ENCODE data around the gene CELSR3. TPM values are rescaled to one million over a fixed set of nuclear protein-coding genes. Genes with fewer than 3 reads are reported as not detected.

CELSR3 gene
- total and polyA plus RNA-seq, 9 donors: 0.23 to 3.4 (median 0.69) TPM

- WGBS, 3 donors: 83 to 94% (median 91%) methylated on average over 15 of the region's 15 CpGs
- Histone ChIP-seq H3K4me3 (no peak overlapping the region), H3K36me3 (no peaks in the 10 kb centered on the region), H3K9me3 (no peaks in the 10 kb centered on the region), H3K27me3 (no peaks in the 10 kb centered on the region), H3K4me1 (ENCODE audit: insufficient read depth) (no peaks in the 10 kb centered on the region), H3K27ac (no peak overlapping the region)
- TF ChIP-seq POLR2A (IDR thresholded peaks at IDR 0.05) (no peak), CTCF (IDR thresholded peaks at IDR 0.05) (no peak), EP300 (IDR thresholded peaks at IDR 0.05) (no peak)
- intact Hi-C loops (cut with DNase I): no loop called here
- DNase-seq: no peak
These were observed 74.5 kb downstream of the CELSR3 start for GRCh38 chr3:48588230-48588629.

GRCh38 chr3:48587686-48588085 is 75.0 kb downstream of the CELSR3 start:
- TF ChIP-seq EP300 (IDR thresholded peaks at IDR 0.05): no peak
- TF ChIP-seq POLR2A (IDR thresholded peaks at IDR 0.05): no peak
- TF ChIP-seq CTCF (IDR thresholded peaks at IDR 0.05): no peak
- Histone ChIP-seq H3K4me3 (no peak overlapping the region), H3K27ac (no peak overlapping the region), H3K9me3 (no peaks in the 10 kb centered on the region), H3K4me1 (ENCODE audit: insufficient read depth) (no peaks in the 10 kb centered on the region), H3K36me3 (no peaks in the 10 kb centered on the region), H3K27me3 (no peaks in the 10 kb centered on the region)
- intact Hi-C loops (cut with DNase I): no loop called here
- DNase-seq: no peak
- WGBS, 3 donors: 84 to 89% (median 86%) methylated on average over 11 of the region's 11 CpGs

Small RNA genes lying within 50 kb of the gene (microRNA-seq; reads per million reads assigned to microRNA genes)
- gene MIR4793: 0 to 0.16 (median 0) reads per million in 3 donors

Small RNA genes lying within 50 kb of the gene (small RNA-seq; reads per million reads assigned to genes)
- gene AC141002.1: not detected

Other genes starting within 250 kb of the CELSR3 start
- 100 to 1,000 TPM in 2 of 7 donors, 10 to 100 TPM in 5; 70.8 to 166 (median 83.7) TPM for gene PLXNB1, start 232.8 kb downstream of the CELSR3 start, total RNA-seq
- 10 to 100 TPM; 11.2 to 90.2 TPM for gene PLXNB1, start 232.8 kb downstream of the CELSR3 start, polyA plus RNA-seq
- gene CCDC51, start 222.8 kb downstream of the CELSR3 start, total RNA-seq: 1 to 10 TPM; 6.3 to 8.5 (median 7.5) TPM
- 1 to 10 TPM; 9.1 to 9.9 TPM for gene CCDC51, start 222.8 kb downstream of the CELSR3 start, polyA plus RNA-seq
- 100 to 1,000 TPM; 138 to 318 (median 199) TPM for gene TMA7, start 222.6 kb downstream of the CELSR3 start, total RNA-seq
- 100 to 1,000 TPM; 350 to 380 TPM for gene TMA7, start 222.6 kb downstream of the CELSR3 start, polyA plus RNA-seq
- 1 to 10 TPM; 3.9 to 7.9 (median 6.4) TPM for gene ATRIP, start 216.1 kb downstream of the CELSR3 start, total RNA-seq
- gene ATRIP, start 216.1 kb downstream of the CELSR3 start, polyA plus RNA-seq: 10 to 100 TPM in 1 of 2 donors, 1 to 10 TPM in 1; 6.4 to 11.4 TPM
- 100 to 1,000 TPM in 5 of 7 donors, 10 to 100 TPM in 2; 62.5 to 150 (median 138) TPM for gene SHISA5, start 158.7 kb downstream of the CELSR3 start, total RNA-seq
- 100 to 1,000 TPM in 1 of 2 donors, 10 to 100 TPM in 1; 59.7 to 118 TPM for gene SHISA5, start 158.7 kb downstream of the CELSR3 start, polyA plus RNA-seq
- gene PFKFB4, start 106.1 kb downstream of the CELSR3 start, total RNA-seq: 1 to 10 TPM; 3.3 to 8.0 (median 5.6) TPM
- 1 to 10 TPM; 2.3 to 6.3 TPM for gene PFKFB4, start 106.1 kb downstream of the CELSR3 start, polyA plus RNA-seq
- under 1 TPM in 3 of 7 donors, not detected in 4; 0.18 to 0.22 (median 0.20) TPM for gene UCN2, start 99.1 kb downstream of the CELSR3 start, total RNA-seq
- gene UCN2, start 99.1 kb downstream of the CELSR3 start, polyA plus RNA-seq: under 1 TPM in 1 of 2 donors, not detected in 1; 0.18 TPM
- gene COL7A1, start 67.6 kb downstream of the CELSR3 start, total RNA-seq: 10 to 100 TPM in 1 of 7 donors, 1 to 10 TPM in 6; 5.1 to 13.1 (median 8.3) TPM
- gene COL7A1, start 67.6 kb downstream of the CELSR3 start, polyA plus RNA-seq: 10 to 100 TPM in 1 of 2 donors, 1 to 10 TPM in 1; 1.1 to 18.4 TPM
- 100 to 1,000 TPM; 102 to 153 (median 113) TPM for gene UQCRC1, start 53.2 kb downstream of the CELSR3 start, total RNA-seq
- gene UQCRC1, start 53.2 kb downstream of the CELSR3 start, polyA plus RNA-seq: 100 to 1,000 TPM; 118 to 141 TPM
- not detected for gene TMEM89, start 41.1 kb downstream of the CELSR3 start, total RNA-seq
- not detected for gene TMEM89, start 41.1 kb downstream of the CELSR3 start, polyA plus RNA-seq
- 10 to 100 TPM in 4 of 7 donors, 1 to 10 TPM in 3; 7.9 to 19.1 (median 10.5) TPM for gene SLC26A6, start 27.4 kb downstream of the CELSR3 start, total RNA-seq
- 10 to 100 TPM in 1 of 2 donors, 1 to 10 TPM in 1; 8.7 to 14.5 TPM for gene SLC26A6, start 27.4 kb downstream of the CELSR3 start, polyA plus RNA-seq
- gene NCKIPSD, start 23.0 kb upstream of the CELSR3 start, total RNA-seq: 10 to 100 TPM; 30.5 to 58.6 (median 36.3) TPM
- 10 to 100 TPM in 1 of 2 donors, 1 to 10 TPM in 1; 8.0 to 23.2 TPM for gene NCKIPSD, start 23.0 kb upstream of the CELSR3 start, polyA plus RNA-seq
- gene IP6K2, start 54.3 kb upstream of the CELSR3 start, total RNA-seq: 100 to 1,000 TPM in 2 of 7 donors, 10 to 100 TPM in 5; 51.8 to 132 (median 62.5) TPM
- gene IP6K2, start 54.3 kb upstream of the CELSR3 start, polyA plus RNA-seq: 100 to 1,000 TPM; 114 to 119 TPM
- gene PRKAR2A, start 185.0 kb upstream of the CELSR3 start, total RNA-seq: 10 to 100 TPM; 18.6 to 52.6 (median 46.3) TPM
- gene PRKAR2A, start 185.0 kb upstream of the CELSR3 start, polyA plus RNA-seq: 10 to 100 TPM in 1 of 2 donors, 1 to 10 TPM in 1; 9.4 to 41.2 TPM
- 10 to 100 TPM in 4 of 7 donors, 1 to 10 TPM in 3; 5.6 to 12.3 (median 10.1) TPM for gene SLC25A20, start 236.0 kb upstream of the CELSR3 start, total RNA-seq
- 10 to 100 TPM; 12.1 to 37.6 TPM for gene SLC25A20, start 236.0 kb upstream of the CELSR3 start, polyA plus RNA-seq

Data from ovary (tissue), 9 donors.